ENCODE data around the gene SPATA6L.

DNA sequence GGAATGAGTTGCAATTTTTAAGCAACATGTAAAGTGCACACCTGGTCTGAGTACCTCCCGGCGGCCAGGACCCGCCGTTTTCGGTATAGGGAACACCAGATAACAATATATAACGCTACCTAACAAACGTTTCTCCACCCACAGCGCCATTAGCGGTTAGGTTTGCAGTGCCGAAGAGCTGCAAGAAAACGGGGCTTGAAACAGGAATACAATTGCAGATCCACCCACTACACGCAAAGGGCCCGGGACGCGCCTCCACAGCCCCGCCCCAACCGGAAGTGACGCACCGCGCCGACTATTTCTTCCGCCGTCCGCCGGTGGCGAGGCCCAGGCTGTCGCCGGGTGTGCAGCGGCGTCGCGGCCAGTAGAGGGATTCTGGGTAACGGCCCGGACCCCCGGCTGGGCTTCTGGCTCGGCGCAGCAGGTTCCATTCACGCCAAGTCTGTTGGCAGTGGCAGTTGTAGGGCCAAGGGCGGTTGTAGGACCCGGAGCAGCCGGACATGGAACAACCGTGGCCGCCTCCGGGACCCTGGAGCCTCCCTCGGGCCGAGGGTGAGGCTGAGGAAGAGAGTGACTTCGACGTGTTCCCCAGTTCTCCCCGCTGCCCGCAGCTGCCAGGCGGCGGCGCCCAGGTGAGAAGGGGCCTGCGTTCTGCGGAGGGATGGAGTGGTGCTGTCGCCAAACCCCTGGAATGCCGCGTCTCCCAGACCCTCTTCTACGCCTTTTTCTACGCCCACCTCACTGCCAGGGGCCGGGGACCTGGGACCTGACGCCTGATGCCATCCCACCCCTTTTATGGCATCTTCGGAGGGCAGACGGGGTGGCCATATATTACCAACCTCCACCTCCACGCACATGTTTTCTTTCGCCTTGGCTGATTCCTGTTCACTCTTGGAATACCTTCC lies 13.2 kb upstream of the SPATA6L start, which contains the start of gene CDC37L1:
- TF ChIP-seq ZBTB3 (CRISPR knock-in tag; IDR thresholded peaks at IDR 0.05; ENCODE audit: borderline replicate concordance, low read depth), result no peak; the same call in 1 of the 2 replicates
- TF ChIP-seq, protein P1, sequence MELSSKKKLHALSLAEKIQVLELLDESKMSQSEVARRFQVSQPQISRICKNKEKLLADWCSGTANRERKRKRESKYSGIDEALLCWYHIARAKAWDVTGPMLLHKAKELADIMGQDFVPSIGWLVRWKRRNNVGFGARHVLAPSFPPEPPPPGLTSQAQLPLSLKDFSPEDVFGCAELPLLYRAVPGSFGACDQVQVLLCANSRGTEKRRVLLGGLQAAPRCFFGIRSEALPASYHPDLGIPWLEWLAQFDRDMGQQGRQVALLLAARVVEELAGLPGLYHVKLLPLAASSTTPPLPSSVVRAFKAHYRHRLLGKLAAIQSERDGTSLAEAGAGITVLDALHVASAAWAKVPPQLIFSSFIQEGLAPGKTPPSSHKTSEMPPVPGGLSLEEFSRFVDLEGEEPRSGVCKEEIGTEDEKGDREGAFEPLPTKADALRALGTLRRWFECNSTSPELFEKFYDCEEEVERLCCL (CRISPR knock-in tag; IDR thresholded peaks at IDR 0.05; ENCODE audit: borderline replicate concordance), result no peak
- TF ChIP-seq SIN3A (IDR thresholded peaks at IDR 0.05; ENCODE audit: borderline replicate concordance, low read depth, low read length), result peak; percentile 77
- TF ChIP-seq, protein P2, sequence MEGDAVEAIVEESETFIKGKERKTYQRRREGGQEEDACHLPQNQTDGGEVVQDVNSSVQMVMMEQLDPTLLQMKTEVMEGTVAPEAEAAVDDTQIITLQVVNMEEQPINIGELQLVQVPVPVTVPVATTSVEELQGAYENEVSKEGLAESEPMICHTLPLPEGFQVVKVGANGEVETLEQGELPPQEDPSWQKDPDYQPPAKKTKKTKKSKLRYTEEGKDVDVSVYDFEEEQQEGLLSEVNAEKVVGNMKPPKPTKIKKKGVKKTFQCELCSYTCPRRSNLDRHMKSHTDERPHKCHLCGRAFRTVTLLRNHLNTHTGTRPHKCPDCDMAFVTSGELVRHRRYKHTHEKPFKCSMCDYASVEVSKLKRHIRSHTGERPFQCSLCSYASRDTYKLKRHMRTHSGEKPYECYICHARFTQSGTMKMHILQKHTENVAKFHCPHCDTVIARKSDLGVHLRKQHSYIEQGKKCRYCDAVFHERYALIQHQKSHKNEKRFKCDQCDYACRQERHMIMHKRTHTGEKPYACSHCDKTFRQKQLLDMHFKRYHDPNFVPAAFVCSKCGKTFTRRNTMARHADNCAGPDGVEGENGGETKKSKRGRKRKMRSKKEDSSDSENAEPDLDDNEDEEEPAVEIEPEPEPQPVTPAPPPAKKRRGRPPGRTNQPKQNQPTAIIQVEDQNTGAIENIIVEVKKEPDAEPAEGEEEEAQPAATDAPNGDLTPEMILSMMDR (CRISPR knock-in tag; IDR thresholded peaks at IDR 0.05), result peak; percentile 72

Measured in HepG2 (cell line).